GM15510 (cell line): ENCODE results near the gene TSPO2.

Source experiments
- POLR2A ChIP-seq: IDR thresholded peaks from 3 replicates; pipeline ENCODE4 v1.6.1; 2011; ENCODE audit warnings: borderline replicate concordance; ENCODE audit not compliant: insufficient read length; ENCODE audit errors: extremely low read depth

The TSPO2 gene

DNA sequence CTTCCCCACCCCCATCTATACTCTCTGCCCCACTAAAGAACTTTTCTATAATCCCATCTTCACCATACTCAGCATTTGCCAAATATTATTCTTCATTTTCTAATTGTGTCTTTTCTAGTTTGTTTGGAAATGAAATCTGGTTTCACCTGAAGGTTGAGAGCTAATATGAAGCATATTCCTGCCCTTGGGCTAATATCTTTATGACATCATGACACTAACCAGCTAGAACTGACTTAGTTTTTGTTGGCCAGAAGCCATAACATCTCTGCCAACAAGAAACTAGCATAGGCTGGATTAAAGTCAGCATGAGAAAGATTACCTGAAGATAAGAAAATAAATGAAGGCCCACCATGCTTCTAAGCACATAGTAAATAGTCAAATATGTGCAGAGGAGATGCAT, 20.0 kb upstream of the TSPO2 start:
- TF ChIP-seq POLR2A, result no peak

DNA sequence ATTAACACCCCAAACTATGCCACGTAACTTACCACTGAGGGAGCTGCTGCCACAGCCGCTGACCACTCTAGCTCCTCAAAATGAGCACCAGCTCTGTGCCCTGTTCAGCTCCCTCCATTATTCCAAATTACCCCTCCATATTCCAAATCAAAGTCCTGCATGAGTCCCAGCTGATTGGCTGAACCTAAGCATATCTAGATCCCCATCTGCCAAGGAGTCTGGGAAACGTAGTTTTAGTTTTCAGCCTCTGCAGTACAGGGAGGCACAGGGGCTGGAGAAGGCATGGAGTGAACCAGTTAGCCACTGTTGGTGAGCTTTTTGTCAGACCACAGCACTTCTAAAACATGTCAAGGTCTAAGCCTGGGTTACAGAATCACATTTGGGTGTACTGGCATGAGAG, 19.2 kb upstream of the TSPO2 start:
- no peak for TF ChIP-seq POLR2A

- TF ChIP-seq POLR2A, result no peak
Observed at GRCh38 chr6:41025966-41026530, 16.2 kb upstream of the TSPO2 start.

- no peak for TF ChIP-seq POLR2A
Observed at GRCh38 chr6:41027241-41027640, 15.0 kb upstream of the TSPO2 start.

- peak; percentile 42 for TF ChIP-seq POLR2A
Observed at GRCh38 chr6:41027799-41028560, 14.3 kb upstream of the TSPO2 start.

- TF ChIP-seq POLR2A, result no peak
Observed at GRCh38 chr6:41028561-41029412, 13.5 kb upstream of the TSPO2 start.

- no peak for TF ChIP-seq POLR2A
Observed at GRCh38 chr6:41032830-41033229, 9.4 kb upstream of the TSPO2 start.

- no peak for TF ChIP-seq POLR2A
Observed at GRCh38 chr6:41033776-41034175, 8.5 kb upstream of the TSPO2 start.

GRCh38 chr6:41036186-41036585, 6.1 kb upstream of the TSPO2 start:
- TF ChIP-seq POLR2A, result no peak

GRCh38 chr6:41036601-41037000, 5.7 kb upstream of the TSPO2 start:
- TF ChIP-seq POLR2A, result no peak

- no peak for TF ChIP-seq POLR2A
Observed at GRCh38 chr6:41037107-41037900, 5.0 kb upstream of the TSPO2 start.

DNA sequence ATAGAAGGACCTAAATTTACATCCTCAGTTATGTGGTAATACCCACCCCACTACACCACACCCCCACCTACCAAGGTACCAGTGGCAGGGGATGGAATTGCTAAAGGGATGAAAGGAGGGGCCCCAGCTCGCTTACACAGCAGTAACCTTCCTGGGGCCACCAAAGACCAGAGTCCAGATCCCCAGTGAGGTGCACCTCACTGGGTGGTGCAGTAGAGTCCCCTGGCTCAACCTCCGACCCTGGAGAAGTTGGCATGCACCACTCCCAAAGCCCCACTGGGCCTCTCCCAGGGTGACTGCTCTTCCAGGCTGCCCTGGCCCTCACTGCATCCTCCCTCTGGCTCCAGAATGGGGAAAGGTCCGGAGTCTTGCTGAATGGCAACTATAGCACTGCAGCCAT, 4.1 kb upstream of the TSPO2 start:
- TF ChIP-seq POLR2A, result no peak

GRCh38 chr6:41039060-41039998, 2.9 kb upstream of the TSPO2 start, which contains the start of gene UNC5CL:
UNC5CL (minus strand) TSS chr6:41039221; CDS start chr6:41035074, 4,147 bp downstream.
- TF ChIP-seq POLR2A, result no peak
